Central memory CD4-positive, alpha-beta T cell (primary cell): Measurements from ENCODE around the gene TARDBP.
"Not testable (repeated sequence)": the region's sequence is repeated elsewhere in the genome, so short reads cannot be mapped to it uniquely, and the experiment has no call there.

Experiments used
- DNase-seq: peaks from one replicate; pipeline ENCODE4 v3.0.0; 2022

Gene TARDBP

GRCh38 chr1:11061652-11062365 lies 49.4 kb downstream of the TARDBP start:
- no peak for DNase-seq

GRCh38 chr1:11062965-11063401 lies 50.5 kb downstream of the TARDBP start:
- DNase-seq, result no peak

- DNase-seq, result not testable (repeated sequence)
Measured at GRCh38 chr1:11063937-11064537, 51.6 kb downstream of the TARDBP start.

- no peak for DNase-seq
Measured at GRCh38 chr1:11064942-11065341, 52.5 kb downstream of the TARDBP start.

GRCh38 chr1:11065796-11066195 lies 53.3 kb downstream of the TARDBP start:
- no peak for DNase-seq

- DNase-seq, result no peak
Measured at GRCh38 chr1:11067716-11068599, 55.5 kb downstream of the TARDBP start.

- DNase-seq, result no peak
Measured at GRCh38 chr1:11068600-11069473, 56.4 kb downstream of the TARDBP start.

- DNase-seq, result no peak
Measured at GRCh38 chr1:11070876-11071275, 58.4 kb downstream of the TARDBP start.

GRCh38 chr1:11071463-11072215 lies 59.2 kb downstream of the TARDBP start:
- no peak for DNase-seq

- DNase-seq, result no peak
Measured at GRCh38 chr1:11072216-11072917, 59.9 kb downstream of the TARDBP start.

GRCh38 chr1:11073398-11073797 lies 60.9 kb downstream of the TARDBP start:
- DNase-seq, result not testable (repeated sequence)
